HEK293 (cell line): ENCODE results near the gene DENND4B.

Source experiments
- FEZF1 ChIP-seq: fragments of 450-650 bp; formaldehyde crosslinking; IDR thresholded peaks from 2 replicates; pipeline ENCODE4 v1.5.1; 2016; ENCODE audit warnings: missing biosample characterization, missing genetic modification characterization
- GLI2 ChIP-seq: fragments of 450-650 bp; formaldehyde crosslinking; IDR thresholded peaks from 2 replicates; pipeline ENCODE4; 2017; ENCODE audit warnings: missing biosample characterization, missing genetic modification characterization, low read depth, borderline replicate concordance
- HOXA7 ChIP-seq: sonication (generic); formaldehyde crosslinking; IDR thresholded peaks from 2 replicates; pipeline ENCODE4 v1.8.1; 2022; ENCODE audit warnings: missing genetic modification reagents, borderline replicate concordance
- IKZF3 ChIP-seq: fragments of 450-650 bp; IDR thresholded peaks from 2 replicates; pipeline ENCODE4 v1.5.0; 2018; ENCODE audit warnings: missing biosample characterization, mild to moderate bottlenecking, missing genetic modification characterization, moderate library complexity
- KLF1 ChIP-seq: fragments of 450-650 bp; formaldehyde crosslinking; IDR thresholded peaks from 2 replicates; pipeline ENCODE4 v1.5.1; 2016; ENCODE audit warnings: missing biosample characterization, missing genetic modification characterization
- KLF7 ChIP-seq: fragments of 450-650 bp; formaldehyde crosslinking; IDR thresholded peaks from 2 replicates; pipeline ENCODE4 v1.5.1; 2016; ENCODE audit warnings: missing biosample characterization, missing genetic modification characterization, borderline replicate concordance
- KLF9 ChIP-seq: fragments of 450-650 bp; formaldehyde crosslinking; IDR thresholded peaks from 2 replicates; pipeline ENCODE4 v1.5.1; 2016; ENCODE audit warnings: missing biosample characterization, missing genetic modification characterization, low read depth
- OSR2 ChIP-seq: fragments of 450-650 bp; formaldehyde crosslinking; IDR thresholded peaks from 2 replicates; pipeline ENCODE4 v1.5.1; 2016; ENCODE audit warnings: missing biosample characterization, missing genetic modification characterization
- REPIN1 ChIP-seq: fragments of 450-650 bp; formaldehyde crosslinking; IDR thresholded peaks from 2 replicates; pipeline ENCODE4 v1.5.1; 2017; ENCODE audit warnings: missing biosample characterization, missing genetic modification characterization, low read depth
- SP2 ChIP-seq: fragments of 450-650 bp; formaldehyde crosslinking; IDR thresholded peaks from 2 replicates; pipeline ENCODE4 v1.5.1; 2016; ENCODE audit warnings: missing biosample characterization, missing genetic modification characterization
- ZBTB20 ChIP-seq: fragments of 450-650 bp; formaldehyde crosslinking; IDR thresholded peaks from 2 replicates; pipeline ENCODE4 v1.5.1; 2016; ENCODE audit warnings: missing biosample characterization, missing genetic modification characterization
- ZEB2 ChIP-seq: fragments of 450-650 bp; formaldehyde crosslinking; IDR thresholded peaks from 2 replicates; pipeline ENCODE4 v1.5.1; 2016; ENCODE audit warnings: missing biosample characterization, missing genetic modification characterization
- ZFP3 ChIP-seq: fragments of 450-650 bp; formaldehyde crosslinking; IDR thresholded peaks from 2 replicates; pipeline ENCODE4 v1.5.1; 2016; ENCODE audit warnings: low read depth, missing biosample characterization, missing genetic modification characterization
- ZFP37 ChIP-seq: fragments of 450-650 bp; formaldehyde crosslinking; IDR thresholded peaks from 2 replicates; pipeline ENCODE4 v1.5.1; 2016; ENCODE audit warnings: missing biosample characterization, missing genetic modification characterization
- ZIC2 ChIP-seq: fragments of 450-650 bp; formaldehyde crosslinking; IDR thresholded peaks from 2 replicates; pipeline ENCODE4 v1.5.1; 2016; ENCODE audit warnings: missing biosample characterization, missing genetic modification characterization
- ZNF121 ChIP-seq: fragments of 450-650 bp; formaldehyde crosslinking; IDR thresholded peaks from 2 replicates; pipeline ENCODE4 v1.5.1; 2016; ENCODE audit warnings: missing biosample characterization, missing genetic modification characterization
- ZNF214 ChIP-seq: fragments of 450-650 bp; formaldehyde crosslinking; IDR thresholded peaks from 2 replicates; pipeline ENCODE4 v1.5.1; 2017; ENCODE audit warnings: missing biosample characterization, mild to moderate bottlenecking, missing genetic modification characterization, borderline replicate concordance
- ZNF223 ChIP-seq: fragments of 450-650 bp; formaldehyde crosslinking; IDR thresholded peaks from 2 replicates; pipeline ENCODE4 v1.5.1; 2016; ENCODE audit warnings: missing biosample characterization, missing genetic modification characterization
- ZNF23 ChIP-seq: fragments of 450-650 bp; formaldehyde crosslinking; IDR thresholded peaks from 2 replicates; pipeline ENCODE4 v1.5.1; 2016; ENCODE audit warnings: missing biosample characterization, missing genetic modification characterization, borderline replicate concordance
- ZNF292 ChIP-seq: fragments of 450-650 bp; formaldehyde crosslinking; IDR thresholded peaks from 2 replicates; pipeline ENCODE4 v1.5.1; 2016; ENCODE audit warnings: low read depth, missing biosample characterization, missing genetic modification characterization, borderline replicate concordance
- ZNF350 ChIP-seq: fragments of 450-650 bp; formaldehyde crosslinking; IDR thresholded peaks from 2 replicates; pipeline ENCODE4 v1.5.0; 2017; ENCODE audit warnings: missing biosample characterization, mild to moderate bottlenecking, missing genetic modification characterization
- ZNF366 ChIP-seq: fragments of 450-650 bp; formaldehyde crosslinking; conservative IDR thresholded peaks from 2 replicates; pipeline ENCODE4 v1.5.1; 2016; ENCODE audit warnings: missing biosample characterization, missing genetic modification characterization
- ZNF37A ChIP-seq: fragments of 450-650 bp; IDR thresholded peaks from 2 replicates; pipeline ENCODE4 v1.5.1; 2018; ENCODE audit warnings: missing biosample characterization, missing genetic modification characterization
- ZNF404 ChIP-seq: fragments of 450-650 bp; formaldehyde crosslinking; IDR thresholded peaks from 2 replicates; pipeline ENCODE4 v1.5.1; 2017; ENCODE audit warnings: missing biosample characterization, missing genetic modification characterization
- ZNF416 ChIP-seq: fragments of 450-650 bp; formaldehyde crosslinking; IDR thresholded peaks from 2 replicates; pipeline ENCODE4 v1.5.1; 2016; ENCODE audit warnings: missing biosample characterization, missing genetic modification characterization
- ZNF426 ChIP-seq: fragments of 450-650 bp; formaldehyde crosslinking; IDR thresholded peaks from 2 replicates; pipeline ENCODE4 v1.5.1; 2017; ENCODE audit warnings: missing biosample characterization, missing genetic modification characterization, mild to moderate bottlenecking, inconsistent platforms, moderate library complexity
- ZNF501 ChIP-seq: fragments of 450-650 bp; formaldehyde crosslinking; IDR thresholded peaks from 2 replicates; pipeline ENCODE4 v1.5.1; 2016; ENCODE audit warnings: missing biosample characterization, missing genetic modification characterization
- ZNF571 ChIP-seq: fragments of 450-650 bp; formaldehyde crosslinking; IDR thresholded peaks from 2 replicates; pipeline ENCODE4 v1.5.0; 2017; ENCODE audit warnings: missing biosample characterization, missing genetic modification characterization
- ZNF596 ChIP-seq: fragments of 450-650 bp; IDR thresholded peaks from 2 replicates; pipeline ENCODE4 v1.5.0; 2018; ENCODE audit warnings: missing biosample characterization, mild to moderate bottlenecking, missing genetic modification characterization, moderate library complexity
- ZNF610 ChIP-seq: fragments of 450-650 bp; formaldehyde crosslinking; IDR thresholded peaks from 2 replicates; pipeline ENCODE4 v1.5.1; 2016; ENCODE audit warnings: missing biosample characterization, missing genetic modification characterization, borderline replicate concordance
- ZNF621 ChIP-seq: fragments of 450-650 bp; formaldehyde crosslinking; IDR thresholded peaks from 2 replicates; pipeline ENCODE4 v1.5.1; 2017; ENCODE audit warnings: missing biosample characterization, missing genetic modification characterization
- ZNF623 ChIP-seq: fragments of 450-650 bp; formaldehyde crosslinking; IDR thresholded peaks from 2 replicates; pipeline ENCODE4 v1.5.1; 2016; ENCODE audit warnings: missing biosample characterization, missing genetic modification characterization
- ZNF658 ChIP-seq: fragments of 450-650 bp; formaldehyde crosslinking; IDR thresholded peaks from 2 replicates; pipeline ENCODE4; 2016; ENCODE audit warnings: missing biosample characterization, missing genetic modification characterization
- ZNF664 ChIP-seq: fragments of 450-650 bp; formaldehyde crosslinking; IDR thresholded peaks from 2 replicates; pipeline ENCODE4 v1.5.1; 2016; ENCODE audit warnings: missing biosample characterization, missing genetic modification characterization
- ZNF670 ChIP-seq: fragments of 450-650 bp; formaldehyde crosslinking; IDR thresholded peaks from 2 replicates; pipeline ENCODE4 v1.5.1; 2016; ENCODE audit warnings: missing biosample characterization, missing genetic modification characterization, low read depth
- ZNF677 ChIP-seq: fragments of 450-650 bp; IDR thresholded peaks from 2 replicates; pipeline ENCODE4 v1.5.0; 2018; ENCODE audit warnings: missing biosample characterization, mild to moderate bottlenecking, missing genetic modification characterization, moderate library complexity
- ZNF707 ChIP-seq: fragments of 450-650 bp; formaldehyde crosslinking; IDR thresholded peaks from 2 replicates; pipeline ENCODE4 v1.5.1; 2016; ENCODE audit warnings: missing biosample characterization, missing genetic modification characterization
- ZNF76 ChIP-seq: fragments of 450-650 bp; formaldehyde crosslinking; IDR thresholded peaks from 2 replicates; pipeline ENCODE4; 2016; ENCODE audit warnings: low read depth, missing biosample characterization, missing genetic modification characterization, borderline replicate concordance
- ZNF785 ChIP-seq: fragments of 450-650 bp; formaldehyde crosslinking; IDR thresholded peaks from 2 replicates; pipeline ENCODE4 v1.5.1; 2016; ENCODE audit warnings: missing biosample characterization, missing genetic modification characterization
- ZNF792 ChIP-seq: fragments of 450-650 bp; formaldehyde crosslinking; IDR thresholded peaks from 2 replicates; pipeline ENCODE4 v1.5.1; 2016; ENCODE audit warnings: missing biosample characterization, missing genetic modification characterization
- ZNF843 ChIP-seq: fragments of 450-650 bp; formaldehyde crosslinking; IDR thresholded peaks from 2 replicates; pipeline ENCODE4 v1.5.1; 2016; ENCODE audit warnings: missing biosample characterization, missing genetic modification characterization
- ZSCAN16 ChIP-seq: fragments of 450-650 bp; formaldehyde crosslinking; IDR thresholded peaks from 2 replicates; pipeline ENCODE4 v1.5.1; 2016; ENCODE audit warnings: missing biosample characterization, missing genetic modification characterization
- TF ChIP-seq, protein P1 (sequence below): fragments of 450-650 bp; formaldehyde crosslinking; IDR thresholded peaks from 2 replicates; pipeline ENCODE4 v1.5.1; 2016; ENCODE audit warnings: missing biosample characterization, missing genetic modification characterization

Gene DENND4B

DNA sequence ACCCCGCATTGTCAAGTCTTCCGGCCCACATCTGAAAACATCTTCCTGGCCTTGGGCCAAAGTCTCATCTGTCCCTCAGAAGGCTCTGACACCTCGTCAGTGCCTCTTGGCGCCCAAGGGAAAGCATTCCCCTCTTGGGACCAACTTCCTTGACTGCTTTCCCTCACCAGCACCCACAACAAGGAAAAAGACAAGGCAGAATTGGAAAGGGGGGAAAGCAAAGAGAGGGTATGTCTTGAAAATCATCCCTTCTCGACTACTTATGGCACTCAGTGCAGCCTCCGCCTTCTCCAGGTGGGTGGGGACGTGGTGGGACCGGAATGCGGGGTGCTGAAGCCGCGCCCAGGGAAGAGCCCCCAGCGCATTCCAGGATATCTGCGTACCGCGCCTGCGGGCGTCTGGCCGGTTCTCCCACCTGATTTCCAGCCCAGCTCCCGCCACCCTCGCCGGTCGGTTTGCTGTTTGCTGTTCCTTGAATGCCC, 17.4 kb upstream of the DENND4B start (continued):
- TF ChIP-seq REPIN1 (tag by site-specific recombination) (no peak), ZNF366 (tag by site-specific recombination) (peak; percentile 82), KLF7 (tag by site-specific recombination) (no peak; the same call in 1 of the 2 replicates), HOXA7 (no peak), ZEB2 (tag by site-specific recombination) (0 out of 2 replicates have a peak, but pooled peaks have one; percentile 2), ZNF792 (tag by site-specific recombination) (no peak), ZNF571 (tag by site-specific recombination) (no peak), IKZF3 (peak; percentile 78), ZNF658 (no peak), ZNF596 (tag by site-specific recombination) (no peak), ZNF426 (tag by site-specific recombination) (no peak), SP2 (tag by site-specific recombination) (no peak; the same call in 1 of the 2 replicates), ZNF843 (tag by site-specific recombination) (no peak), KLF1 (peak; percentile 83), ZIC2 (no peak), ZNF707 (tag by site-specific recombination) (no peak), ZNF670 (tag by site-specific recombination) (no peak), ZNF677 (no peak), ZFP3 (tag by site-specific recombination) (no peak), ZNF610 (tag by site-specific recombination) (no peak), ZNF664 (tag by site-specific recombination) (no peak), ZNF404 (tag by site-specific recombination) (no peak), ZNF223 (tag by site-specific recombination) (no peak), ZNF292 (no peak), GLI2 (tag by site-specific recombination) (no peak), ZNF785 (no peak), ZNF350 (tag by site-specific recombination) (no peak), KLF9 (tag by site-specific recombination) (0 out of 2 replicates have a peak, but pooled peaks have one; percentile 29), ZNF76 (tag by site-specific recombination) (no peak), ZNF23 (no peak), ZNF121 (tag by site-specific recombination) (no peak), ZNF416 (tag by site-specific recombination) (no peak), FEZF1 (no peak), ZNF501 (no peak), ZSCAN16 (tag by site-specific recombination) (peak; percentile 47; the same call in 1 of the 2 replicates), ZNF621 (tag by site-specific recombination) (no peak), OSR2 (no peak), ZNF214 (tag by site-specific recombination) (no peak), ZFP37 (tag by site-specific recombination) (no peak; the same call in 1 of the 2 replicates), ZNF37A (tag by site-specific recombination) (no peak), ZBTB20 (tag by site-specific recombination) (peak; percentile 78), ZNF623 (0 out of 2 replicates have a peak, but pooled peaks have one; percentile 15)
- TF ChIP-seq, protein P1, sequence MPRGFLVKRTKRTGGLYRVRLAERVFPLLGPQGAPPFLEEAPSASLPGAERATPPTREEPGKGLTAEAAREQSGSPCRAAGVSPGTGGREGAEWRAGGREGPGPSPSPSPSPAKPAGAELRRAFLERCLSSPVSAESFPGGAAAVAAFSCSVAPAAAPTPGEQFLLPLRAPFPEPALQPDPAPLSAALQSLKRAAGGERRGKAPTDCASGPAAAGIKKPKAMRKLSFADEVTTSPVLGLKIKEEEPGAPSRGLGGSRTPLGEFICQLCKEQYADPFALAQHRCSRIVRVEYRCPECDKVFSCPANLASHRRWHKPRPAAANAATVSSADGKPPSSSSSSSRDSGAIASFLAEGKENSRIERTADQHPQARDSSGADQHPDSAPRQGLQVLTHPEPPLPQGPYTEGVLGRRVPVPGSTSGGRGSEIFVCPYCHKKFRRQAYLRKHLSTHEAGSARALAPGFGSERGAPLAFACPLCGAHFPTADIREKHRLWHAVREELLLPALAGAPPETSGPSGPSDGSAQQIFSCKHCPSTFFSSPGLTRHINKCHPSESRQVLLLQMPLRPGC (tag by site-specific recombination) = no peak; the same call in 1 of the 2 replicates
